ENCODE data around the gene SRPK2. TPM values are rescaled to one million over a fixed set of nuclear protein-coding genes. Genes with fewer than 3 reads are reported as not detected.

Gene SRPK2
- total and polyA plus RNA-seq, 9 donors, result 15.2 to 50.0 (median 37.8) TPM

GRCh38 chr7:105323366-105323765 is 65.4 kb downstream of the SRPK2 start:
- no peak for DNase-seq
- intact Hi-C loops (cut with DNase I), result no loop called here
- TF ChIP-seq CTCF (IDR thresholded peaks at IDR 0.05) (no peak), EP300 (IDR thresholded peaks at IDR 0.05) (no peak), POLR2A (IDR thresholded peaks at IDR 0.05) (no peak)
- Histone ChIP-seq H3K4me3 (no peak overlapping the region), H3K9me3 (no peaks in the 10 kb centered on the region), H3K27me3 (no peaks in the 10 kb centered on the region), H3K4me1 (ENCODE audit: insufficient read depth) (peaks cover 3% of the 10 kb centered on the region), H3K27ac (no peak overlapping the region), H3K36me3 (no peaks in the 10 kb centered on the region)
- 87 to 94% (median 90%) methylated on average over 1 of the region's 1 CpG for WGBS, 3 donors

GRCh38 chr7:105322655-105323277 is 66.0 kb downstream of the SRPK2 start:
- intact Hi-C loops (cut with DNase I), result no loop called here
- DNase-seq, result no peak
- Histone ChIP-seq H3K36me3 (no peaks in the 10 kb centered on the region), H3K9me3 (no peaks in the 10 kb centered on the region), H3K4me1 (ENCODE audit: insufficient read depth) (peaks cover 3% of the 10 kb centered on the region), H3K27ac (no peak overlapping the region), H3K4me3 (no peak overlapping the region), H3K27me3 (no peaks in the 10 kb centered on the region)
- WGBS, 3 donors, result 76 to 84% (median 79%) methylated on average over 6 of the region's 6 CpGs
- TF ChIP-seq CTCF (IDR thresholded peaks at IDR 0.05) (no peak), EP300 (IDR thresholded peaks at IDR 0.05) (no peak), POLR2A (IDR thresholded peaks at IDR 0.05) (no peak)

GRCh38 chr7:105321754-105322455 is 66.8 kb downstream of the SRPK2 start:
- intact Hi-C loops (cut with DNase I), result no loop called here
- no peaks in the 10 kb centered on the region for H3K36me3 ChIP-seq
- TF ChIP-seq CTCF (IDR thresholded peaks at IDR 0.05) (no peak), EP300 (IDR thresholded peaks at IDR 0.05) (no peak), POLR2A (IDR thresholded peaks at IDR 0.05) (no peak)
- no peak overlapping the region for H3K27ac ChIP-seq
- no peaks in the 10 kb centered on the region for H3K27me3 ChIP-seq
- H3K4me3 ChIP-seq, result no peak overlapping the region
- no peaks in the 10 kb centered on the region for H3K9me3 ChIP-seq
- no peak for DNase-seq
- WGBS, 3 donors, result 91 to 97% (median 95%) methylated on average over 10 of the region's 10 CpGs
- peaks cover 3% of the 10 kb centered on the region for H3K4me1 ChIP-seq (ENCODE audit: insufficient read depth)

GRCh38 chr7:105320896-105321295 is 67.8 kb downstream of the SRPK2 start:
- TF ChIP-seq POLR2A (IDR thresholded peaks at IDR 0.05), result no peak
- no peak for TF ChIP-seq CTCF (IDR thresholded peaks at IDR 0.05)
- TF ChIP-seq EP300 (IDR thresholded peaks at IDR 0.05), result no peak
- Histone ChIP-seq H3K4me3 (no peak overlapping the region), H3K4me1 (ENCODE audit: insufficient read depth) (peaks cover 3% of the 10 kb centered on the region), H3K27ac (no peak overlapping the region), H3K27me3 (no peaks in the 10 kb centered on the region), H3K9me3 (no peaks in the 10 kb centered on the region), H3K36me3 (no peaks in the 10 kb centered on the region)
- intact Hi-C loops (cut with DNase I), result no loop called here
- WGBS, 3 donors, result 92 to 96% (median 95%) methylated on average over 2 of the region's 2 CpGs
- DNase-seq, result no peak

All from ovary (tissue), 9 donors.